Measurements from ENCODE around the gene PIP4K2B. TPM values are rescaled to one million over a fixed set of nuclear protein-coding genes. Genes with fewer than 3 reads are reported as not detected.

The PIP4K2B gene
- total and polyA plus RNA-seq, 2 of the 8 experiments (the other 6 are each of a cell fraction or from before 2014, with no cell fraction given), result 21.5 to 57.8 TPM

- H4K8ac ChIP-seq (ENCODE audit: extremely low read depth, insufficient read depth, low read length), result no peak overlapping the region
- POLR2A ChIA-PET (ENCODE audit: partially characterized antibody), result interaction anchor here (1.0 to 2.7 kb wide), 4 partner anchors 10 to 16 kb away, joined by 3 to 10 read pairs (median 4); no protein-coding TSS in a partner anchor
- no peak overlapping the region for H2BK5ac ChIP-seq (ENCODE audit: low read depth, low read length)
Measured at GRCh38 chr17:38777641-38778250, 21.6 kb downstream of the PIP4K2B start.

More at GRCh38 chr17:38777641-38778250, 21.6 kb downstream of the PIP4K2B start:
- Histone ChIP-seq H3K79me1 (ENCODE audit: low read depth, low read length) (no peaks in the 10 kb centered on the region; the same call in 1 of the 2 replicates), H4K20me1 (replicated peaks in 1 of 2; ENCODE audit: control insufficient read depth in 1 of 2, insufficient read depth in 2 of 2, low read length in 2 of 2) (peaks cover 0 to 5% of the 10 kb centered on the region in 2 experiments), H3K9me3 (ENCODE audit: insufficient read depth in 2 of 2, low read depth in 1 of 2, low read length in 1 of 2) (no peaks in the 10 kb centered on the region), H2BK20ac (ENCODE audit: low read length) (no peak overlapping the region), H3K18ac (ENCODE audit: extremely low read depth, low read length) (no peak overlapping the region), H2AK5ac (ENCODE audit: low read depth, low read length) (no peak overlapping the region), H3K4me2 (ENCODE audit: insufficient read depth in 1 of 2, low read depth in 2 of 2, low read length in 2 of 2) (no peak overlapping the region), H3K36me3 (ENCODE audit: control insufficient read depth in 2 of 4, insufficient read depth in 4 of 4, low read length in 3 of 4) (peaks cover 21 to 83% (median 68%) of the 10 kb centered on the region in 4 experiments), H3K14ac (ENCODE audit: insufficient read length) (no peak overlapping the region), H3K4ac (replicated peaks; ENCODE audit: insufficient read length, low read depth, low read length) (no peak overlapping the region), H3K9ac (replicated peaks in 1 of 4; ENCODE audit: extremely low read depth in 1 of 4, low read depth in 3 of 4, low read length in 3 of 4) (no peak overlapping the region), H3K27ac (ENCODE audit: low read depth, low read length) (no peak overlapping the region), H4K5ac (ENCODE audit: insufficient read length, low read depth, low read length) (no peak overlapping the region), H3K4me3 (ENCODE audit: extremely low read depth in 1 of 4, insufficient read depth in 2 of 4, low read depth in 3 of 4, low read length in 4 of 4) (no peak overlapping the region), H3K23me2 (ENCODE audit: low read depth, low read length) (no peaks in the 10 kb centered on the region), H3K27me3 (replicated peaks in 1 of 4; ENCODE audit: control insufficient read depth in 3 of 4, extremely low read depth in 1 of 4, insufficient read depth in 3 of 4, low read length in 3 of 4) (no peaks in the 10 kb centered on the region), H2BK15ac (ENCODE audit: low read length) (no peak overlapping the region), H2BK120ac (replicated peaks; ENCODE audit: low read depth, low read length) (no peak overlapping the region), H4K91ac (replicated peaks; ENCODE audit: insufficient read length, low read length) (no peak overlapping the region), H2BK12ac (ENCODE audit: low read depth, low read length) (no peak overlapping the region), H3K79me2 (ENCODE audit: control insufficient read depth in 1 of 2, insufficient read depth in 2 of 2, low read length in 2 of 2) (no peaks in the 10 kb centered on the region), H3K56ac (replicated peaks; ENCODE audit: insufficient read length, low read depth, low read length) (no peak overlapping the region), H3K23ac (ENCODE audit: insufficient read length) (no peak overlapping the region), H3K4me1 (replicated peaks in 1 of 4; ENCODE audit: control insufficient read depth in 3 of 4, insufficient read depth in 4 of 4, low read length in 3 of 4) (no peaks in the 10 kb centered on the region), H2AFZ (ENCODE audit: low read length) (no peak overlapping the region)
- TF ChIP-seq RAD21 (IDR thresholded peaks at IDR 0.05 in 1 of 2, conservative IDR thresholded peaks at IDR 0.05 in 1 of 2; ENCODE audit: low read depth in 2 of 2, low read length in 2 of 2) (no peak), POLR2A (IDR thresholded peaks at IDR 0.05; ENCODE audit: control extremely low read depth in 1 of 2, low read depth in 2 of 2, low read length in 2 of 2) (no peak), FOSL1 (IDR thresholded peaks at IDR 0.05; ENCODE audit: insufficient read depth, low read depth, low read length) (no peak)
- DNase-seq (ENCODE audit: low read depth in 1 of 2, low spot score in 2 of 2), result no peak
- 86% methylated on average over 7 of the region's 7 CpGs; no CpG with 5 or more reads in 1 of the 2 experiments for WGBS, 2 experiments (ENCODE audit: extremely low coverage in 1 of 2, insufficient coverage in 1 of 2, insufficient read length in 1 of 2, insufficient replicate concordance in 2 of 2, low coverage in 1 of 2, low lambda C conversion rate in 2 of 2, missing lambda C conversion rate in 1 of 2)
- CTCF ChIA-PET (ENCODE audit: partially characterized antibody), result interaction anchor here (0.8 to 1.9 kb wide), 3 partner anchors 11 to 16 kb away, joined by 3 to 6 read pairs (median 3); no protein-coding TSS in a partner anchor
- FAIRE-seq, result no peak

All from H1 (cell line).